ENCODE results near the gene HECW1. TPM values are rescaled to one million over a fixed set of nuclear protein-coding genes. Genes with fewer than 3 reads are reported as not detected.

The HECW1 gene
- total and polyA plus RNA-seq, 10 of the 15 experiments (the other 5 are each of a cell fraction or from before 2014, with no cell fraction given): under 0.01 to 0.31 (median 0.04) TPM; not detected in 3

DNA sequence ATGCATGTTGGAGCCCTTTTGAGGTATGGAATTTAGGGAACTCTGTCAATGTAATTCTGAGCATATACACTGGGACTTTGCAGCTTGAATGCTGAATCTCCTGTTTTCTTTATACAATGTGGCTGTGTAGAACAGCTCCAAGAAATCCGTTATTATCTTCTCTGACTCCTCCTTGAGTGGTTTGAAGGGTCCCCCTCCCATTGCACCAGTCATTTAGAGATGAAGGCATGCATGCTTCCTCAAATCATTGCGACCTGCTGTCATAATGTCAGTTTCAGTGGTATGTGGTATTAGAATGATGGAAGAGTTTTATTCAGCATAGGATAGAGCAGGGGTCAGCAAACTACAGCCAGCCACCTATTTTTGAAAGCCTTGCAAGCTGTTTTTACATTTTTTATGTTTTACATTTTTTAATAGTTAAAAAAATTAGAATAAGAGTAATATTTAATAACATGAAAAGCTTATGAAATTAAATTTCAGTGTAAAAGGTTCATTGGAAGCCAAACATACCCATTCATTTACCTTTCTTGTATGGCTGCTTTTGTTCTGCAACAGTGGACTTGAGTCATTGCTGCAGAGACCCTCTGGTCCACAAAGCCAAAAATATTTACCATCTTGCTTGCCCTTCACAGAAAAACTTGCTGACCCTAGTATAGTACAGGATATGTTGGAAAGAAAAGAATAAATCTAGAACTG lies 478.6 kb downstream of the HECW1 start (continued):
- TF ChIP-seq, protein P1, sequence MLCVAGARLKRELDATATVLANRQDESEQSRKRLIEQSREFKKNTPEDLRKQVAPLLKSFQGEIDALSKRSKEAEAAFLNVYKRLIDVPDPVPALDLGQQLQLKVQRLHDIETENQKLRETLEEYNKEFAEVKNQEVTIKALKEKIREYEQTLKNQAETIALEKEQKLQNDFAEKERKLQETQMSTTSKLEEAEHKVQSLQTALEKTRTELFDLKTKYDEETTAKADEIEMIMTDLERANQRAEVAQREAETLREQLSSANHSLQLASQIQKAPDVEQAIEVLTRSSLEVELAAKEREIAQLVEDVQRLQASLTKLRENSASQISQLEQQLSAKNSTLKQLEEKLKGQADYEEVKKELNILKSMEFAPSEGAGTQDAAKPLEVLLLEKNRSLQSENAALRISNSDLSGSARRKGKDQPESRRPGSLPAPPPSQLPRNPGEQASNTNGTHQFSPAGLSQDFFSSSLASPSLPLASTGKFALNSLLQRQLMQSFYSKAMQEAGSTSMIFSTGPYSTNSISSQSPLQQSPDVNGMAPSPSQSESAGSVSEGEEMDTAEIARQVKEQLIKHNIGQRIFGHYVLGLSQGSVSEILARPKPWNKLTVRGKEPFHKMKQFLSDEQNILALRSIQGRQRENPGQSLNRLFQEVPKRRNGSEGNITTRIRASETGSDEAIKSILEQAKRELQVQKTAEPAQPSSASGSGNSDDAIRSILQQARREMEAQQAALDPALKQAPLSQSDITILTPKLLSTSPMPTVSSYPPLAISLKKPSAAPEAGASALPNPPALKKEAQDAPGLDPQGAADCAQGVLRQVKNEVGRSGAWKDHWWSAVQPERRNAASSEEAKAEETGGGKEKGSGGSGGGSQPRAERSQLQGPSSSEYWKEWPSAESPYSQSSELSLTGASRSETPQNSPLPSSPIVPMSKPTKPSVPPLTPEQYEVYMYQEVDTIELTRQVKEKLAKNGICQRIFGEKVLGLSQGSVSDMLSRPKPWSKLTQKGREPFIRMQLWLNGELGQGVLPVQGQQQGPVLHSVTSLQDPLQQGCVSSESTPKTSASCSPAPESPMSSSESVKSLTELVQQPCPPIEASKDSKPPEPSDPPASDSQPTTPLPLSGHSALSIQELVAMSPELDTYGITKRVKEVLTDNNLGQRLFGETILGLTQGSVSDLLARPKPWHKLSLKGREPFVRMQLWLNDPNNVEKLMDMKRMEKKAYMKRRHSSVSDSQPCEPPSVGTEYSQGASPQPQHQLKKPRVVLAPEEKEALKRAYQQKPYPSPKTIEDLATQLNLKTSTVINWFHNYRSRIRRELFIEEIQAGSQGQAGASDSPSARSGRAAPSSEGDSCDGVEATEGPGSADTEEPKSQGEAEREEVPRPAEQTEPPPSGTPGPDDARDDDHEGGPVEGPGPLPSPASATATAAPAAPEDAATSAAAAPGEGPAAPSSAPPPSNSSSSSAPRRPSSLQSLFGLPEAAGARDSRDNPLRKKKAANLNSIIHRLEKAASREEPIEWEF (IDR thresholded peaks at IDR 0.05; ENCODE audit: insufficient replicate concordance, low read depth, low read length): peak; percentile 3
- TF ChIP-seq BMI1 (IDR thresholded peaks at IDR 0.05; ENCODE audit: borderline replicate concordance): peak; percentile 86
- TF ChIP-seq, protein P2, sequence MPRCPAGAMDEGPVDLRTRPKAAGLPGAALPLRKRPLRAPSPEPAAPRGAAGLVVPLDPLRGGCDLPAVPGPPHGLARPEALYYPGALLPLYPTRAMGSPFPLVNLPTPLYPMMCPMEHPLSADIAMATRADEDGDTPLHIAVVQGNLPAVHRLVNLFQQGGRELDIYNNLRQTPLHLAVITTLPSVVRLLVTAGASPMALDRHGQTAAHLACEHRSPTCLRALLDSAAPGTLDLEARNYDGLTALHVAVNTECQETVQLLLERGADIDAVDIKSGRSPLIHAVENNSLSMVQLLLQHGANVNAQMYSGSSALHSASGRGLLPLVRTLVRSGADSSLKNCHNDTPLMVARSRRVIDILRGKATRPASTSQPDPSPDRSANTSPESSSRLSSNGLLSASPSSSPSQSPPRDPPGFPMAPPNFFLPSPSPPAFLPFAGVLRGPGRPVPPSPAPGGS (IDR thresholded peaks at IDR 0.05; ENCODE audit: borderline replicate concordance, insufficient read depth, low read depth, low read length, poor library complexity, severe bottlenecking): peak; percentile 95
- no peak for TF ChIP-seq CHD4 (IDR thresholded peaks at IDR 0.05)
- TF ChIP-seq, protein P3, sequence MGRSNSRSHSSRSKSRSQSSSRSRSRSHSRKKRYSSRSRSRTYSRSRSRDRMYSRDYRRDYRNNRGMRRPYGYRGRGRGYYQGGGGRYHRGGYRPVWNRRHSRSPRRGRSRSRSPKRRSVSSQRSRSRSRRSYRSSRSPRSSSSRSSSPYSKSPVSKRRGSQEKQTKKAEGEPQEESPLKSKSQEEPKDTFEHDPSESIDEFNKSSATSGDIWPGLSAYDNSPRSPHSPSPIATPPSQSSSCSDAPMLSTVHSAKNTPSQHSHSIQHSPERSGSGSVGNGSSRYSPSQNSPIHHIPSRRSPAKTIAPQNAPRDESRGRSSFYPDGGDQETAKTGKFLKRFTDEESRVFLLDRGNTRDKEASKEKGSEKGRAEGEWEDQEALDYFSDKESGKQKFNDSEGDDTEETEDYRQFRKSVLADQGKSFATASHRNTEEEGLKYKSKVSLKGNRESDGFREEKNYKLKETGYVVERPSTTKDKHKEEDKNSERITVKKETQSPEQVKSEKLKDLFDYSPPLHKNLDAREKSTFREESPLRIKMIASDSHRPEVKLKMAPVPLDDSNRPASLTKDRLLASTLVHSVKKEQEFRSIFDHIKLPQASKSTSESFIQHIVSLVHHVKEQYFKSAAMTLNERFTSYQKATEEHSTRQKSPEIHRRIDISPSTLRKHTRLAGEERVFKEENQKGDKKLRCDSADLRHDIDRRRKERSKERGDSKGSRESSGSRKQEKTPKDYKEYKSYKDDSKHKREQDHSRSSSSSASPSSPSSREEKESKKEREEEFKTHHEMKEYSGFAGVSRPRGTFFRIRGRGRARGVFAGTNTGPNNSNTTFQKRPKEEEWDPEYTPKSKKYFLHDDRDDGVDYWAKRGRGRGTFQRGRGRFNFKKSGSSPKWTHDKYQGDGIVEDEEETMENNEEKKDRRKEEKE (IDR thresholded peaks at IDR 0.05): no peak
- no peak for TF ChIP-seq BRCA1 (IDR thresholded peaks at IDR 0.05; ENCODE audit: low read depth, low read length)
- TF ChIP-seq RUNX3 (IDR thresholded peaks at IDR 0.05; ENCODE audit: low read length): peak; percentile 100
- no peak for TF ChIP-seq ZSCAN29 (IDR thresholded peaks at IDR 0.05)
- TF ChIP-seq STAT3 (IDR thresholded peaks at IDR 0.05; ENCODE audit: low read depth, low read length): no peak
- no peak for TF ChIP-seq KAT2A (conservative IDR thresholded peaks at IDR 0.05; ENCODE audit: control insufficient read depth, low read depth, low read length)
- no peak for TF ChIP-seq NFYA (IDR thresholded peaks at IDR 0.05; ENCODE audit: borderline replicate concordance, low read depth, low read length)
- TF ChIP-seq POU2F2 (IDR thresholded peaks at IDR 0.05; ENCODE audit: borderline replicate concordance, low read depth, low read length): peak; percentile 97
- TF ChIP-seq SREBF1 (IDR thresholded peaks at IDR 0.05; ENCODE audit: low read length): no peak
- peak; percentile 100 for TF ChIP-seq NFIC (IDR thresholded peaks at IDR 0.05; ENCODE audit: low read depth, low read length)
- no peak for TF ChIP-seq NFYB (IDR thresholded peaks at IDR 0.05; ENCODE audit: insufficient read depth, low read depth, low read length)
- TF ChIP-seq ZNF217 (IDR thresholded peaks at IDR 0.05): peak; percentile 60; the same call in 1 of the 2 replicates
- TF ChIP-seq SMARCA5 (IDR thresholded peaks at IDR 0.05): no peak
- no peak for TF ChIP-seq NFXL1 (IDR thresholded peaks at IDR 0.05; ENCODE audit: borderline replicate concordance)
- peak; percentile 100 for TF ChIP-seq JUNB (IDR thresholded peaks at IDR 0.05)
- TF ChIP-seq MTA2 (IDR thresholded peaks at IDR 0.05; ENCODE audit: low read depth): peak; percentile 96
- no peak for TF ChIP-seq RCOR1 (conservative IDR thresholded peaks at IDR 0.05; ENCODE audit: low read depth, low read length)

Measured in GM12878 (cell line).